Body of pancreas (tissue), 4 donors: ENCODE data around the gene ATXN1. TPM values are rescaled to one million over a fixed set of nuclear protein-coding genes. Genes with fewer than 3 reads are reported as not detected.

Experiments used
- ATAC-seq: fragments of 150-250 bp; one replicate; pipeline ENCODE4 v1.9.1; 2016
- DNase-seq, 4 donors: peaks; one replicate each; pipeline ENCODE4 v3.0.0-alpha.2; 2019
- H3K27ac ChIP-seq, 4 donors: fragments of 200-600 bp; sonication (generic); 1 replicate in 3 of 4; 2 replicates in 1 of 4; pipeline versions ENCODE4 v1.5.1 to v1.6.1; 2016 to 2019; ENCODE audit warnings: mild to moderate bottlenecking in 1 of 4, mixed read lengths in 1 of 4, moderate library complexity in 1 of 4
- H3K27me3 ChIP-seq, 2 donors: fragments of 200-600 bp; sonication (generic); one replicate each; pipeline ENCODE4 v1.6.0; 2016; ENCODE audit warnings: mild to moderate bottlenecking in 1 of 2
- H3K36me3 ChIP-seq, 2 donors: fragments of 200-600 bp; sonication (generic); replicated peaks in 1 of 2; 2 replicates each; pipeline ENCODE4 v1.5.1; 2016; ENCODE audit warnings: low read depth in 2 of 2; ENCODE audit not compliant: insufficient read depth in 1 of 2
- H3K4me1 ChIP-seq: fragments of 200-600 bp; sonication (generic); one replicate; pipeline ENCODE4 v1.6.0; 2016
- H3K4me3 ChIP-seq, 2 donors: fragments of 200-600 bp; sonication (generic); 1 replicate in 1 of 2; 2 replicates in 1 of 2; pipeline ENCODE4 v1.5.1; 2016 to 2019
- H3K9me3 ChIP-seq, 3 donors: fragments of 200-600 bp; sonication (generic); 1 replicate in 2 of 3; 2 replicates in 1 of 3; pipeline ENCODE4 v1.5.1; 2016
- POLR2A ChIP-seq, 3 donors: fragments of 450-650 bp; IDR thresholded peaks; one replicate each; pipeline ENCODE4 v1.6.1; 2016; ENCODE audit warnings: antibody characterized with exemption in 3 of 3, mild to moderate bottlenecking in 2 of 3
- WGBS, 2 donors: methylation state at CpG; one replicate each; pipeline ENCODE4 v1.1.5; 2017; 5-methylcytosine and 5-hydroxymethylcytosine counted together
- intact Hi-C: fragments of 100-400 bp; cut with DNase I; formaldehyde crosslinking; loops from one replicate; pipeline ENCODE4 v1.15.1; 2023
- total RNA-seq, 2 donors: library from RNA; depleted of rRNA; stranded (reverse); fragments of >200 nt; gene quantifications; one replicate each; pipeline ENCODE4 v1.1.0, GENCODE V29; 2016
- TF ChIP-seq, protein P1 (sequence below), 7 experiments: fragments of 450-650 bp in 4 of 7; fragments of 200-600 bp in 3 of 7; sonication (generic) in 3 of 7; IDR thresholded peaks; one replicate each; pipeline ENCODE4 v1.5.1; 2016 to 2019; ENCODE audit warnings: antibody characterized with exemption in 7 of 7

ATXN1 gene
- total RNA-seq, 2 donors from 2014 or later, result 24.6 to 24.7 TPM

DNA sequence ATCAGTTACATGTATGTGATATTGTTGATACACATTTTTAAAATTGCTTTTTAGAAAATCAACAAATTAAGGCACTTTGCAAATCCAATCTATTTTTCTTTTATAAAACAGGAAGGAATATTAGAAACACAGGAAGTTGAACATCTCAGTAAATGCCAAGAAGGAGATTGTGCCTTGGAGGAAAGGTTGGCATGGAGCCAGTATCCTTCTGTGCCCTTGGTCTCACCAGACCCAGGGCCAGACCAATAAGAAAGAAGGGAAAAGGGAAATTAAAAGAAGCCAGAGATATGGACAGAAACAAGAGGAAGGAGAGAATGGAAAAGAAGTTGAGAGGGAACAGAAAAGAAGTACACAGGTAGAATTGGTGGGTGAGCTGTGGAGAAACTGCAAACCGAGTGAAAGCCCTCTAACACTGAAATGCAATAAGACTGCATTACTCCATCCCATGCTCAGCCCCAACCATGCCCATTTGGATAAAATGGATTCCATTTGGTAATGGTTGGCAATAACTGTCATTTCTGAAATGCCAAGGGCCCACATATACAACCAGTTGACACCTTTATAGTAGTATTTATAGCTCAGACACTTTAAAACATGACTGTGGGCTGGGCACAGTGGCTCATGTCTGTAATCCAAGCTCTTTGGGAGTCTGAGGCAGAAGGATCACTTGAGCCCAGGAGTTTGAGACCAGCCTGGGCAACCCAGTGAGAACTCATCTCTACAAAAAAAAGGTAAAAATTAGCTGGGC lies 389.1 kb downstream of the ATXN1 start:
- DNase-seq, result no peak

DNA sequence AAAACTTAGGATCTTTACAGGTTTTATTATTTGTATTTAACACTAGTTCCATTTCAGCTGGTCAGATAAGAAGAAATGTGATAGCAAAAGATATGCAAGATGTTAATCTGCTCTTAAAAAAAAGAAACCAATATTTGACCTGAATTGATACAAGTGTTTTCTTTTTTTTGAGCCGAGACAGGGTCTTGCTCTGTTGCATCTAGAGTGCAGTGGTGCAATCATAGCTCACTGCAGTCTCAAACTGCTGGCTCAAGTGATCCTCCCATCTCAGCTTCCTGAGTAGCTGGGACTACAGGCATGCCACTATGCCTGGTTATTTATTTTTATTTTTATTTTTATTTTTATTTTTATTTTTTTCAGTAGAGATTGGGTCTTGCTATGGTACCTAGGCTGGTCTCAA lies 389.9 kb downstream of the ATXN1 start:
- DNase-seq (no peak), ATAC-seq (no peak)
- no peak overlapping the region for H3K4me3 ChIP-seq
- WGBS, 2 donors, result 100% methylated on average over 1 of the region's 1 CpG
- H3K9me3 ChIP-seq, result no peaks in the 10 kb centered on the region
- H3K27me3 ChIP-seq, result no peaks in the 10 kb centered on the region
- no peak overlapping the region for H3K27ac ChIP-seq
- no peaks in the 10 kb centered on the region for H3K36me3 ChIP-seq
- intact Hi-C loops, result no loop called here
- peaks cover 8% of the 10 kb centered on the region for H3K4me1 ChIP-seq
- no peak for TF ChIP-seq POLR2A (IDR thresholded peaks at IDR 0.05)
- TF ChIP-seq, protein P1, sequence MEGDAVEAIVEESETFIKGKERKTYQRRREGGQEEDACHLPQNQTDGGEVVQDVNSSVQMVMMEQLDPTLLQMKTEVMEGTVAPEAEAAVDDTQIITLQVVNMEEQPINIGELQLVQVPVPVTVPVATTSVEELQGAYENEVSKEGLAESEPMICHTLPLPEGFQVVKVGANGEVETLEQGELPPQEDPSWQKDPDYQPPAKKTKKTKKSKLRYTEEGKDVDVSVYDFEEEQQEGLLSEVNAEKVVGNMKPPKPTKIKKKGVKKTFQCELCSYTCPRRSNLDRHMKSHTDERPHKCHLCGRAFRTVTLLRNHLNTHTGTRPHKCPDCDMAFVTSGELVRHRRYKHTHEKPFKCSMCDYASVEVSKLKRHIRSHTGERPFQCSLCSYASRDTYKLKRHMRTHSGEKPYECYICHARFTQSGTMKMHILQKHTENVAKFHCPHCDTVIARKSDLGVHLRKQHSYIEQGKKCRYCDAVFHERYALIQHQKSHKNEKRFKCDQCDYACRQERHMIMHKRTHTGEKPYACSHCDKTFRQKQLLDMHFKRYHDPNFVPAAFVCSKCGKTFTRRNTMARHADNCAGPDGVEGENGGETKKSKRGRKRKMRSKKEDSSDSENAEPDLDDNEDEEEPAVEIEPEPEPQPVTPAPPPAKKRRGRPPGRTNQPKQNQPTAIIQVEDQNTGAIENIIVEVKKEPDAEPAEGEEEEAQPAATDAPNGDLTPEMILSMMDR (IDR thresholded peaks at IDR 0.05), result no peak

More for the DNA sequence above, 389.1 kb downstream of the ATXN1 start:
- Histone ChIP-seq H3K36me3 (no peaks in the 10 kb centered on the region), H3K4me3 (no peak overlapping the region), H3K27me3 (no peaks in the 10 kb centered on the region), H3K27ac (no peak overlapping the region), H3K4me1 (peaks cover 3% of the 10 kb centered on the region), H3K9me3 (no peaks in the 10 kb centered on the region)
- intact Hi-C loops, result no loop called here
- TF ChIP-seq POLR2A (IDR thresholded peaks at IDR 0.05), result no peak
- TF ChIP-seq, protein P1 (IDR thresholded peaks at IDR 0.05), result no peak
- 90 to 100% methylated on average over 1 of the region's 1 CpG for WGBS, 2 donors
- no peak for ATAC-seq

DNA sequence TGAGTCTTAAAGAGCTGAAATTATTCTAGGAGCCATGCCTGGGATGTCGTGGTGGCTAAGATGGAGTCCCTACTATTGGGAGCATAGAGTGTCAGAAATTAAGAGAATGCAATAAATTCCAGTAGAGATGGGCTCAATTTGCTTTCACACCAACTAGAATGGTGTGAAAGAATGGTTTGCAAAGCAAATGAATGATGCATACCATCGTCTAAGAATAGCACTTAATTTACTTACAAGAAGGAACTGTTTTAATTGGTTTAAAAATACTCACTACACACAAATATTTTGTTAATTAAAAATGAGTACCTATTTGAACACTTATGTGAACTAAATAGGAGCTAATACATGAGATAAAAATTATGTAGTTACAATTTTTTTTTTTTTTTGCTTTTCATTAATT lies 390.3 kb downstream of the ATXN1 start:
- Histone ChIP-seq H3K36me3 (no peaks in the 10 kb centered on the region), H3K4me1 (peaks cover 8% of the 10 kb centered on the region), H3K9me3 (no peaks in the 10 kb centered on the region), H3K27me3 (no peaks in the 10 kb centered on the region), H3K27ac (no peak overlapping the region), H3K4me3 (no peak overlapping the region)
- DNase-seq (no peak), ATAC-seq (no peak)
- TF ChIP-seq, protein P1 (IDR thresholded peaks at IDR 0.05), result no peak
- TF ChIP-seq POLR2A (IDR thresholded peaks at IDR 0.05), result no peak
- intact Hi-C loops, result no loop called here
- WGBS, 2 donors, result 65 to 82% methylated on average over 2 of the region's 2 CpGs

DNA sequence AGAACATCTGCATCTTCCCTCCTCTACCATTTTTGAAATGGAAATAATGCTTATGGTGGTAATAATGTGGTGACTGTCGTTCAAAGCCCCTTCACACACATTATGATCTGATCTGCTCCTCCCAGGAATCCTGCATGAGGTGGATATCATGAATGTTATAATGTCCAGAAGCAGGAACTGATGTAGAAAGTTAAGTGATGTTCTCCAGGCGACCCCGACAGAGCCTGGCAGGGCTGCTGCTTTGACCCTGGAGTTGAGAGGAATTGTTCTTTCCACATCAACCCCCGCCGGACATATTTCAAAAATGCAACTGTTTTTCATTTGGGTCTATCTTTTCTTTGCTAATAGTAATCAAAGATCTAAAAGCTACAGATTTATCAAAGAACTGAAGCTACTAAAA lies 391.3 kb downstream of the ATXN1 start:
- peaks cover 8% of the 10 kb centered on the region for H3K4me1 ChIP-seq
- no peaks in the 10 kb centered on the region for H3K9me3 ChIP-seq
- H3K27ac ChIP-seq, result no peak overlapping the region
- no peak overlapping the region for H3K4me3 ChIP-seq
- H3K27me3 ChIP-seq, result no peaks in the 10 kb centered on the region
- DNase-seq (no peak), ATAC-seq (no peak)
- intact Hi-C loops, result no loop called here
- WGBS, 2 donors, result 78 to 84% methylated on average over 5 of the region's 5 CpGs
- TF ChIP-seq, protein P1 (IDR thresholded peaks at IDR 0.05), result no peak
- TF ChIP-seq POLR2A (IDR thresholded peaks at IDR 0.05), result no peak
- H3K36me3 ChIP-seq, result no peaks in the 10 kb centered on the region
